Esophagus muscularis mucosa (tissue), 4 donors: ENCODE data around the gene MED7. TPM values are rescaled to one million over a fixed set of nuclear protein-coding genes. Genes with fewer than 3 reads are reported as not detected.
A peak's percentile ranks its signal among the peaks of the same experiment; 100 is the strongest.

Source experiments
- DNase-seq: peaks from one replicate; pipeline ENCODE4 v3.0.0-alpha.2; 2017; ENCODE audit errors: extremely low spot score
- H3K27ac ChIP-seq, 4 donors: fragments of 200-600 bp; sonication (generic); replicated peaks in 1 of 4; 1 replicate in 3 of 4; 2 replicates in 1 of 4; pipeline ENCODE4 v1.5.1; 2016 to 2019; ENCODE audit warnings: mild to moderate bottlenecking in 1 of 4
- H3K27me3 ChIP-seq, 4 donors: fragments of 200-600 bp; sonication (generic); one replicate each; pipeline versions ENCODE4 v1.5.1 to v1.6.0; 2016 to 2019
- H3K36me3 ChIP-seq, 4 donors: fragments of 200-600 bp; sonication (generic); one replicate each; pipeline ENCODE4 v1.5.1; 2016 to 2019
- H3K4me1 ChIP-seq, 4 donors: fragments of 200-600 bp; sonication (generic); one replicate each; pipeline ENCODE4 v1.5.1; 2016 to 2019
- H3K4me3 ChIP-seq, 4 donors: fragments of 200-600 bp; sonication (generic); 1 replicate in 2 of 4; 2 replicates in 2 of 4; pipeline ENCODE4 v1.5.1; 2016 to 2019; ENCODE audit warnings: mild to moderate bottlenecking in 4 of 4, moderate library complexity in 1 of 4
- H3K9me3 ChIP-seq, 4 donors: fragments of 200-600 bp; sonication (generic); 1 replicate in 3 of 4; 2 replicates in 1 of 4; pipeline ENCODE4 v1.5.1; 2016 to 2019
- CTCF ChIP-seq, 3 experiments: fragments of 200-600 bp in 2 of 3; fragments of 450-650 bp in 1 of 3; sonication (generic) in 2 of 3; IDR thresholded peaks; one replicate each; pipeline ENCODE4 v1.5.1; 2017 to 2019; ENCODE audit warnings: antibody characterized with exemption in 3 of 3, mild to moderate bottlenecking in 2 of 3, moderate library complexity in 1 of 3
- EP300 ChIP-seq: sonication (generic); formaldehyde crosslinking; IDR thresholded peaks from one replicate; pipeline ENCODE4 v1.6.1; 2017; ENCODE audit warnings: antibody characterized with exemption
- POLR2A ChIP-seq: fragments of 450-650 bp; IDR thresholded peaks from one replicate; pipeline ENCODE4 v1.6.1; 2017; ENCODE audit warnings: antibody characterized with exemption, moderate library complexity, mild to moderate bottlenecking, low read depth
- POLR2AphosphoS5 ChIP-seq, 2 donors: sonication (generic); formaldehyde crosslinking; IDR thresholded peaks; one replicate each; pipeline ENCODE4 v1.6.1; 2017; ENCODE audit warnings: antibody characterized with exemption in 2 of 2
- WGBS: methylation state at CpG from one replicate; pipeline ENCODE4 v1.1.5; 2018; 5-methylcytosine and 5-hydroxymethylcytosine counted together
- intact Hi-C: fragments of 100-400 bp; cut with DNase I; formaldehyde crosslinking; loops from one replicate; pipeline ENCODE4 v1.15.1; 2023
- total RNA-seq, 4 donors: library from RNA; depleted of rRNA; stranded (reverse); fragments of >200 nt; gene quantifications; one replicate each; pipeline versions ENCODE4 v1.1.0 to v1.2.1, GENCODE V29; 2016

MED7 gene
- total RNA-seq, 4 donors from 2014 or later: 8.4 to 12.5 (median 10.4) TPM

GRCh38 chr5:157115012-157115411 lies 27.7 kb downstream of the MED7 start:
- intact Hi-C loops: no loop called here
- no peak for DNase-seq
- H3K9me3 ChIP-seq: no peaks in the 10 kb centered on the region
- H3K4me1 ChIP-seq: no peaks in the 10 kb centered on the region
- no peaks in the 10 kb centered on the region for H3K27me3 ChIP-seq
- no peak for TF ChIP-seq EP300
- TF ChIP-seq POLR2AphosphoS5 (IDR thresholded peaks at IDR 0.05): no peak
- TF ChIP-seq POLR2A: no peak
- TF ChIP-seq CTCF (IDR thresholded peaks at IDR 0.05): no peak
- no peak overlapping the region for H3K27ac ChIP-seq
- no peak overlapping the region for H3K4me3 ChIP-seq
- H3K36me3 ChIP-seq: no peaks in the 10 kb centered on the region

DNA sequence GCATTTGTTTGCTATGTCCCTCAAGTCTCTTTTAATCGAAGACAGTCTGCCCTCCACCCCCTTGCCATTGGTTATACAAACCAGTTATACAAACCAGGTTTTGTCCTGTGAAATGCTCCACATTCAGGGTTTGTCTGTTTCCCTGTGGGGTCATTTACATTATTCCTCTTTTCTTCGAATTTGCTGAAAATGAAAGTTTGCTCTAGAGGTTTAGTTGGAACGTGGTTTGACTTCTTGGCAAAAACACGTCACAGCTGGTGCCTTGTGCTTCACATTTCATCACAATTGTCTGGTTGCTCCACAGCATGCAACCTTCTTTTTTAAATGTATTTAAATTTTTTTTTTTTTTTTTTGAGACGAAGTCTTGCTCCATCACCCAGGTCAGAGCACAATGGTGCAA lies 29.7 kb downstream of the MED7 start:
- no peak overlapping the region for H3K4me3 ChIP-seq
- H3K27ac ChIP-seq: no peak overlapping the region
- no peaks in the 10 kb centered on the region for H3K27me3 ChIP-seq
- TF ChIP-seq CTCF (IDR thresholded peaks at IDR 0.05) (no peak), EP300 (no peak), POLR2AphosphoS5 (IDR thresholded peaks at IDR 0.05) (no peak), POLR2A (no peak)
- H3K4me1 ChIP-seq: no peaks in the 10 kb centered on the region
- WGBS: 54% methylated on average over 5 of the region's 5 CpGs
- intact Hi-C loops: no loop called here
- no peaks in the 10 kb centered on the region for H3K36me3 ChIP-seq
- no peaks in the 10 kb centered on the region for H3K9me3 ChIP-seq
- no peak for DNase-seq

DNA sequence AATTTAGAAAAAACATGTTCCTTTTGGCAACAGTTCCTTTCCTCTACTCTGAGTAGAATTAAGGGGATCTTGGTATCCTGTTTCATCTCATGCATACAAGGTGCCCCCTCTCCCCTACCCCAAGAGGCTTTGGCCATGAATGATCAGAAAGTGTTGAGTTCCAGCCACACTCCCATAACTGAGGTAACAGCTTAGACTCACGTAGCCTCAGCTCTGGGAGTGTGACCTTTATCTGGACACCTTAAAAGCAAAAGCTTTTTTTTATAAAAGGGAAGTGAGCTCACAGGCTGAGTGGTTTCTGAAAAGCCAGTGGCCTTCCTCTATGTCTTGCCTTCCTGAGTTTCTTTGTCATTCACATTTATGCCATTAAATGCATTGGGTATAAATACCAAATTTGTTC lies 32.9 kb downstream of the MED7 start:
- H3K9me3 ChIP-seq: no peaks in the 10 kb centered on the region
- peak overlapping the region in 1 of 4 donors; percentile 22 for H3K27ac ChIP-seq
- H3K27me3 ChIP-seq: no peaks in the 10 kb centered on the region
- no peak for TF ChIP-seq POLR2A
- TF ChIP-seq CTCF (IDR thresholded peaks at IDR 0.05): no peak
- TF ChIP-seq POLR2AphosphoS5 (IDR thresholded peaks at IDR 0.05): no peak
- TF ChIP-seq EP300: no peak
- intact Hi-C loops: no loop called here
- no peaks in the 10 kb centered on the region for H3K36me3 ChIP-seq
- no peak for DNase-seq
- 88% methylated on average over 1 of the region's 1 CpG for WGBS
- no peaks in the 10 kb centered on the region for H3K4me1 ChIP-seq
- H3K4me3 ChIP-seq: no peak overlapping the region

- H3K4me3 ChIP-seq: peak within 1 kb of the TSS; percentile 0 to 22 (median 10)
- peak; percentile 92 for DNase-seq
- no peaks in the 10 kb centered on the region for H3K36me3 ChIP-seq
- TF ChIP-seq POLR2AphosphoS5 (IDR thresholded peaks at IDR 0.05) (peak; percentile 15 to 50), POLR2A (no peak)
- H3K9me3 ChIP-seq: no peaks in the 10 kb centered on the region
- WGBS: 69% methylated on average over 4 of the region's 4 CpGs
- peak within 1 kb of the TSS in 2 of 4 donors; percentile 22 to 41 for H3K27ac ChIP-seq
- H3K4me1 ChIP-seq: no peaks in the 10 kb centered on the region
- intact Hi-C loops: no loop called here
- no peaks in the 10 kb centered on the region for H3K27me3 ChIP-seq
Observed at GRCh38 chr5:157108976-157109375, 33.7 kb downstream of the MED7 start, which contains the start of gene HAVCR2. HAVCR2 (minus strand) TSS chr5:157109044; CDS start chr5:157108983, 61 bp downstream.

GRCh38 chr5:157107508-157107907 lies 35.2 kb downstream of the MED7 start:
- Histone ChIP-seq H3K4me3 (peak overlapping the region in 3 of 4 donors; percentile 4 to 28 (median 22)), H3K27me3 (no peaks in the 10 kb centered on the region)

More at GRCh38 chr5:157107508-157107907, 35.2 kb downstream of the MED7 start:
- H3K9me3 ChIP-seq: no peaks in the 10 kb centered on the region
- WGBS: 67% methylated on average over 3 of the region's 3 CpGs
- no peaks in the 10 kb centered on the region for H3K4me1 ChIP-seq
- H3K36me3 ChIP-seq: no peaks in the 10 kb centered on the region
- no peak overlapping the region for H3K27ac ChIP-seq
- no peak for TF ChIP-seq POLR2AphosphoS5 (IDR thresholded peaks at IDR 0.05)
- intact Hi-C loops: no loop called here
- DNase-seq: no peak
